Glutamatergic neuron (in vitro differentiated cells): ENCODE data around the gene FAAP100. TPM values are rescaled to one million over a fixed set of nuclear protein-coding genes. Genes with fewer than 3 reads are reported as not detected.

Experiments used
- DNase-seq: peaks from one replicate; pipeline ENCODE4 v3.0.0; 2022
- H3K27ac Mint-ChIP-seq: one replicate; pipeline ENCODE4 v1.8.0; 2020; ENCODE audit warnings: mild to moderate bottlenecking, mixed read lengths, inconsistent platforms; ENCODE audit not compliant: unreplicated experiment
- H3K27me3 Mint-ChIP-seq: one replicate; pipeline ENCODE4 v1.8.0; 2020; ENCODE audit warnings: mild to moderate bottlenecking, moderate library complexity, mixed read lengths, inconsistent platforms; ENCODE audit not compliant: unreplicated experiment
- H3K36me3 Mint-ChIP-seq: one replicate; pipeline ENCODE4 v1.8.0; 2020; ENCODE audit warnings: mild to moderate bottlenecking, mixed read lengths, inconsistent platforms; ENCODE audit not compliant: unreplicated experiment
- H3K4me1 Mint-ChIP-seq: one replicate; pipeline ENCODE4 v1.8.0; 2020; ENCODE audit warnings: mild to moderate bottlenecking, low read depth, mixed read lengths, inconsistent platforms; ENCODE audit not compliant: unreplicated experiment
- H3K4me3 Mint-ChIP-seq: one replicate; pipeline ENCODE4 v1.8.0; 2020; ENCODE audit warnings: mild to moderate bottlenecking, mixed read lengths, inconsistent platforms; ENCODE audit not compliant: unreplicated experiment
- H3K9me3 Mint-ChIP-seq: one replicate; pipeline ENCODE4 v1.8.0; 2020; ENCODE audit warnings: mild to moderate bottlenecking, moderate library complexity, mixed read lengths, inconsistent platforms; ENCODE audit not compliant: unreplicated experiment
- total RNA-seq: library from RNA; stranded (reverse); fragmentation: NEBNext Ultra II Directional; extraction: Animal tissue kit (Norgen Biotek cat#: 25700); gene quantifications from one replicate; pipeline ENCODE4 v1.2.1, GENCODE V29; 2021; ENCODE audit not compliant: unreplicated experiment
- TF ChIP-seq, protein P1 (sequence below): fragments of 200-600 bp; sonication (generic); IDR thresholded peaks from one replicate; pipeline ENCODE4 v1.5.0; 2021; ENCODE audit not compliant: partially characterized antibody, unreplicated experiment

FAAP100 gene
- total RNA-seq, 1 donor from 2014 or later = 56.5 TPM

DNA sequence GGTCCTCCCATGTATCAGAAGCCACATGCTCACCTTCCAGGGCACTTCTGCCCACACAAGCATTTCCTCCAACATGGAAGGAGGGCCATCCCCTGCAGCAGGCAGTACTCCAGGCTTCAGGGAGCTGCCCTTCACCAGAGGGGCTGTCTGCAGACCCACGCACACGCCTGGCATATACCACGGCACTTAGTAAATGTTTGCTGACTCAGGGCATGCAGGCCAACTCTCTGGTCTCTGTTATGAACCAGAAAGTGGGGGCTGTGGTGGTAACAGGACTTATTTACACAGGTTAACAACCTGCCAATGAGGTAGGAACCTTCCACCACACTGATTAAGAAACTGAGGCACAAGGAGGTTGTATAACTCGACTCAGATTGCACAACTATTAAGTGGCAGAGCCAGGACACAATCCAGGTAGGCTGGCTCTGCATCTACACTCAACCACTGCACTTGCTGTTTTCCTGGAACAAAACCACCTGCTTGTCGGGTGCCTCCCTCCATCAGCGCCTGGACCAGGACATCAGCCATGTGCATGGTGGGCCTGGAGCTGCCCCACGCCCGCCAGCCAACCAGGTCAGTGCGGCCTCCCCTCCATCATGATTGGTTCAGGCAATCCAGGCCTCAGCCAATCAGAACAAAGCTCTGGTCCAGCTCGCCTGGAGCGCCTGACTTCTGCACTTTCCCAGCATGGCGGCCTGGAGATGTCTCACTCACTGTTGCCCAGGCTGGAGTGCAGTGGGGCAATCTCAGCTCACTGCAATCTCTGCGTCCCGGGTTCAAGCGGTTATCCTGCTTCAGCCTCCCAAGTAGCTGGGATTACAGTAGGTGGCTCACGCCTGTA lies 58.7 kb downstream of the FAAP100 start:
- Mint-ChIP-seq H3K27me3 (peaks cover 10% of the 10 kb centered on the region), H3K4me1 (peaks cover 31% of the 10 kb centered on the region), H3K4me3 (no peak overlapping the region), H3K9me3 (peaks cover 11% of the 10 kb centered on the region), H3K36me3 (no peaks in the 10 kb centered on the region), H3K27ac (no peak overlapping the region)
- no peak for DNase-seq
- TF ChIP-seq, protein P1, sequence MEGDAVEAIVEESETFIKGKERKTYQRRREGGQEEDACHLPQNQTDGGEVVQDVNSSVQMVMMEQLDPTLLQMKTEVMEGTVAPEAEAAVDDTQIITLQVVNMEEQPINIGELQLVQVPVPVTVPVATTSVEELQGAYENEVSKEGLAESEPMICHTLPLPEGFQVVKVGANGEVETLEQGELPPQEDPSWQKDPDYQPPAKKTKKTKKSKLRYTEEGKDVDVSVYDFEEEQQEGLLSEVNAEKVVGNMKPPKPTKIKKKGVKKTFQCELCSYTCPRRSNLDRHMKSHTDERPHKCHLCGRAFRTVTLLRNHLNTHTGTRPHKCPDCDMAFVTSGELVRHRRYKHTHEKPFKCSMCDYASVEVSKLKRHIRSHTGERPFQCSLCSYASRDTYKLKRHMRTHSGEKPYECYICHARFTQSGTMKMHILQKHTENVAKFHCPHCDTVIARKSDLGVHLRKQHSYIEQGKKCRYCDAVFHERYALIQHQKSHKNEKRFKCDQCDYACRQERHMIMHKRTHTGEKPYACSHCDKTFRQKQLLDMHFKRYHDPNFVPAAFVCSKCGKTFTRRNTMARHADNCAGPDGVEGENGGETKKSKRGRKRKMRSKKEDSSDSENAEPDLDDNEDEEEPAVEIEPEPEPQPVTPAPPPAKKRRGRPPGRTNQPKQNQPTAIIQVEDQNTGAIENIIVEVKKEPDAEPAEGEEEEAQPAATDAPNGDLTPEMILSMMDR = no peak

DNA sequence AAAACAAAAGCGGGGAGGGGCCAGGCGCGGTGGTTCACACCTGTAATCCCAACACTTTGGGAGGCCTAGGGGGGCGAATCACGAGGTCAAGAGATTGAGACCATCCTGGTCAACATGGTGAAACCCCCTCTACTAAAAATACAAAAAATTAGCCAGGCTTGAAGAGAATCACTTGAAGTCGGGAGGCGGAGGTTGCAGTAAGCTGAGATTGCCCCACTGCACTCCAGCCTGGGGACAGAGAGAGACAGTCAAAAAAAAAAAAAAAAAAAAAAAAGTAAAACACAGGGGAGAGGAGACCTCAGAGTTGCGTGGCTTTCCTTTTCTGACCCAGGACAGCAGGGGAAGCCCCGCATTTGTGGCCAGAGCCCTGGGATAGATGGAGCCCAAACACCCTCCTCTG lies 59.4 kb downstream of the FAAP100 start:
- no peak for DNase-seq
- H3K4me3 Mint-ChIP-seq = peak overlapping the region; percentile 63
- peak overlapping the region; percentile 28 for H3K27ac Mint-ChIP-seq
- H3K27me3 Mint-ChIP-seq = peaks cover 10% of the 10 kb centered on the region
- H3K4me1 Mint-ChIP-seq = peaks cover 31% of the 10 kb centered on the region
- H3K36me3 Mint-ChIP-seq = no peaks in the 10 kb centered on the region
- TF ChIP-seq, protein P1 = no peak
- peaks cover 9% of the 10 kb centered on the region for H3K9me3 Mint-ChIP-seq

DNA sequence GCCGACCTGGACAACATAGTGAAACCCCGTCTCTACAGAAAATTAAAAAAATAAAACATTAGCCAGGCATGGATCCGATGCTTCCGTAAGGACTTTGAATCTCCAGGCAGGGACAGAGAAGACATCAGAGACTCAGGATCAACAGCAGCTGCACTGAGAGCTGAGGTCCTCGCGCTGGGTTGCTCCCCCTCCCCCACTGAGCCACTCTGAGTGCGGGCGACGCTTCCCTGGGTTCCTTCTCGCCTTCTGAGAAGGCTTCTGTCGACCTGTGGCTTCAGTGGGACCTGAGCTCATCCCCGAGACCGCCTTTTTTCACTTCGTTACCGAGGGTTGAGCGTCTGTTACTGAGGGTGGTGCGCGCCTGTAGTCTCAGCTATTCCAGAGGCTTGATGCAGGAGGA lies 60.0 kb downstream of the FAAP100 start:
- DNase-seq = no peak
- H3K27me3 Mint-ChIP-seq = peaks cover 10% of the 10 kb centered on the region
- peak overlapping the region; percentile 28 for H3K27ac Mint-ChIP-seq
- H3K36me3 Mint-ChIP-seq = no peaks in the 10 kb centered on the region
- TF ChIP-seq, protein P1 = no peak
- H3K4me3 Mint-ChIP-seq = peak overlapping the region; percentile 63
- peaks cover 31% of the 10 kb centered on the region for H3K4me1 Mint-ChIP-seq
- peaks cover 9% of the 10 kb centered on the region for H3K9me3 Mint-ChIP-seq

DNA sequence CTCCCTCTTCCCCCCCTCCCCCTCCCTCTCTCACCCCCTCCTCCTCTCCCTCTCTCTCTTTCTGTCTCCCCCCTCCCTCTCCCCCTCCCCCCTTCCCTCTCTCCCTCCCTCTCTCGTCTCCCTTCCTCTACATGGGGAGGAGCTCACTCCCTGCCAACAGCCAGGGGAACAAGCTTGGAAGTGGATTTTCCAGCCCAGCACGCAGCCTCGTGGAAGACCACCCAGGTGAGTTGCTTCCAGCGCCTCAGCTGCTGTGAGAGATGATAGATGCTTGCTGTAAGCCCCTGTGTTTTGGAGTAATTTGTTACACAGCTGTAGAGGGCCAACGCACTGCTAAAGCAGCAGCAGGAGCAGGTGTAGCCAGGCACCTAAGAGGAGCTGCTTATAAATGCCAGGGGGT lies 60.4 kb downstream of the FAAP100 start:
- TF ChIP-seq, protein P1 = no peak
- Mint-ChIP-seq H3K27ac (no peak overlapping the region), H3K27me3 (peaks cover 11% of the 10 kb centered on the region)

DNA sequence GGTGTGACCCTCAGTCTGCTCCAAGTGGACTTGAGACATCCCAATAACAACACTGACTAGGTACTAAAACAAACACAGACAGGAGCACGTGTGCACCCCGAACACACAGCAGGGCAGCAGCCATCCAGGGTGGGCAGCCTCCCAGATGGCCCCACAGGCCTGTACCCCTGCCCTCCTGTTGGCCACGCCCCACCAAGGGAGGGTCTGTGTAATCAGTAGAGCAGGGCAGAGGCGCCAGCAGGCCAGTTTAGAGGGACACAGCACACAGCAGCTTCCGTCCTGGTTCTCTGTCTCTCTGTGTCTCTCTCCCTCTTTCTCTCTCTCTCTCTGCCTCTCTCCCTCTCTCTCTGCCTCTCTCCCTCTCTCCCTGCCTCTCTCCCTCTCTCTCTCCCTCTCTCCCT lies 61.0 kb downstream of the FAAP100 start:
- H3K4me3 Mint-ChIP-seq = peak overlapping the region; percentile 67
- TF ChIP-seq, protein P1 = no peak
- H3K4me1 Mint-ChIP-seq = peaks cover 34% of the 10 kb centered on the region
- peak overlapping the region; percentile 12 for H3K27ac Mint-ChIP-seq
- H3K9me3 Mint-ChIP-seq = peaks cover 9% of the 10 kb centered on the region
- no peak for DNase-seq
- peaks cover 11% of the 10 kb centered on the region for H3K27me3 Mint-ChIP-seq
- no peaks in the 10 kb centered on the region for H3K36me3 Mint-ChIP-seq

More for the DNA sequence above, 60.4 kb downstream of the FAAP100 start:
- Mint-ChIP-seq H3K36me3 (no peaks in the 10 kb centered on the region), H3K4me1 (peaks cover 31% of the 10 kb centered on the region), H3K9me3 (peaks cover 9% of the 10 kb centered on the region), H3K4me3 (peak overlapping the region; percentile 63)
- DNase-seq = no peak
